HepG2 (cell line): ENCODE results near the gene CA7. TPM values are rescaled to one million over a fixed set of nuclear protein-coding genes. Genes with fewer than 3 reads are reported as not detected.

Experiments used
- BRD4 ChIP-seq: sonication (generic); formaldehyde crosslinking; IDR thresholded peaks from 2 replicates; pipeline ENCODE4 v1.4.0; 2020; ENCODE audit warnings: missing genetic modification reagents
- CHCHD3 ChIP-seq: sonication (generic); formaldehyde crosslinking; IDR thresholded peaks from 2 replicates; pipeline ENCODE4 v1.8.0; 2022; ENCODE audit warnings: mild to moderate bottlenecking, missing genetic modification reagents, moderate library complexity
- HIVEP1 ChIP-seq: sonication (generic); formaldehyde crosslinking; IDR thresholded peaks from 2 replicates; pipeline ENCODE4 v1.4.0; 2020; ENCODE audit warnings: mild to moderate bottlenecking, missing genetic modification reagents
- HOXA5 ChIP-seq: sonication (generic); formaldehyde crosslinking; IDR thresholded peaks from 2 replicates; pipeline ENCODE4 v1.4.0; 2020; ENCODE audit warnings: missing genetic modification reagents
- HOXA9 ChIP-seq: sonication (generic); formaldehyde crosslinking; IDR thresholded peaks from 2 replicates; pipeline ENCODE4 v1.8.1; 2022; ENCODE audit warnings: missing genetic modification reagents, mild to moderate bottlenecking, moderate library complexity, borderline replicate concordance
- JARID2 ChIP-seq: sonication (generic); formaldehyde crosslinking; IDR thresholded peaks from 2 replicates; pipeline ENCODE4 v1.8.1; 2023; ENCODE audit warnings: missing genetic modification reagents, inconsistent platforms; ENCODE audit not compliant: insufficient replicate concordance
- NCOA2 ChIP-seq: sonication (generic); formaldehyde crosslinking; IDR thresholded peaks from 2 replicates; pipeline ENCODE4 v1.8.0; 2022; ENCODE audit warnings: inconsistent platforms
- REXO4 ChIP-seq: sonication (generic); formaldehyde crosslinking; IDR thresholded peaks from 2 replicates; pipeline ENCODE4 v1.8.0; 2022; ENCODE audit warnings: missing genetic modification reagents, mild to moderate bottlenecking, borderline replicate concordance
- TBL1XR1 ChIP-seq: fragments of 150-350 bp; IDR thresholded peaks from 2 replicates; pipeline ENCODE4 v1.6.1; 2014; ENCODE audit warnings: borderline replicate concordance, low read length; ENCODE audit not compliant: partially characterized antibody
- TCF12 ChIP-seq, 2 experiments: fragments of 450-650 bp in 1 of 2; sonication (generic) in 1 of 2; formaldehyde crosslinking in 1 of 2; IDR thresholded peaks; 2 replicates each; pipeline versions ENCODE4 v1.6.1 to v1.8.0; 2017 to 2022; ENCODE audit warnings: antibody characterized with exemption in 1 of 2, mild to moderate bottlenecking in 1 of 2, missing genetic modification reagents in 1 of 2, moderate library complexity in 1 of 2
- TMF1 ChIP-seq: sonication (generic); formaldehyde crosslinking; IDR thresholded peaks from 2 replicates; pipeline ENCODE4 v1.8.1; 2022; ENCODE audit warnings: low read depth, missing genetic modification reagents
- USF2 ChIP-seq, 2 experiments: sonication (generic) in 1 of 2; formaldehyde crosslinking in 1 of 2; IDR thresholded peaks; 2 replicates each; pipeline versions ENCODE4 v1.5.1 to v1.6.1; 2011 to 2020; ENCODE audit warnings: borderline replicate concordance in 1 of 2, low read depth in 1 of 2, low read length in 1 of 2, mild to moderate bottlenecking in 1 of 2, missing genetic modification reagents in 1 of 2, moderate library complexity in 1 of 2
- YY1 ChIP-seq: IDR thresholded peaks from 2 replicates; pipeline ENCODE4 v1.6.1; 2011; ENCODE audit warnings: low read length, low read depth, moderate library complexity, mild to moderate bottlenecking; ENCODE audit not compliant: insufficient read depth, insufficient replicate concordance
- ZFP41 ChIP-seq: sonication (generic); formaldehyde crosslinking; IDR thresholded peaks from 2 replicates; pipeline ENCODE4 v1.4.0; 2020; ENCODE audit warnings: mild to moderate bottlenecking, missing genetic modification reagents, borderline replicate concordance
- ZKSCAN1 ChIP-seq: fragments of 150-350 bp; IDR thresholded peaks from 2 replicates; pipeline ENCODE4 v1.6.1; 2014; ENCODE audit warnings: low read length
- ZNF20 ChIP-seq: sonication (generic); formaldehyde crosslinking; IDR thresholded peaks from 2 replicates; pipeline ENCODE4 v1.4.0; 2020; ENCODE audit warnings: mild to moderate bottlenecking, moderate library complexity, missing genetic modification reagents
- ZNF329 ChIP-seq: sonication (generic); formaldehyde crosslinking; IDR thresholded peaks from 2 replicates; pipeline ENCODE4 v1.9.0; 2021; ENCODE audit warnings: low read depth, mild to moderate bottlenecking, missing genetic modification reagents
- ZNF850 ChIP-seq: sonication (generic); formaldehyde crosslinking; conservative IDR thresholded peaks from 2 replicates; pipeline ENCODE4 v1.9.0; 2021; ENCODE audit warnings: mild to moderate bottlenecking, missing genetic modification reagents
- polyA plus RNA-seq, 8 experiments: library from polyadenylated mRNA; depleted of rRNA in 3 of 8; stranded (reverse) in 7 of 8; unstranded in 1 of 8; fragments of >200 nt; fragmentation: Illumina TruSeq in 4 of 8; extraction: Trizol in 4 of 8; gene quantifications; 2 replicates each; pipeline versions ENCODE4 v1.2.1 to v1.2.3, GENCODE V29; 2011 to 2016; ENCODE audit warnings: low read depth in 4 of 8, missing spikeins in 1 of 8, mixed read lengths in 1 of 8; ENCODE audit not compliant: insufficient read depth in 1 of 8
- total RNA-seq, 5 experiments: library from RNA; depleted of rRNA; stranded (reverse); fragments of >200 nt; fragmentation: Illumina TruSeq; extraction: Trizol; gene quantifications; 2 replicates each; pipeline ENCODE4 v1.2.3, GENCODE V29; 2016; ENCODE audit warnings: low read depth in 1 of 5
- TF ChIP-seq, protein P1 (sequence below): sonication (generic); formaldehyde crosslinking; IDR thresholded peaks from 2 replicates; pipeline ENCODE4 v1.8.0; 2022; ENCODE audit warnings: low read depth, missing genetic modification reagents
- TF ChIP-seq, protein P2 (sequence below): sonication (generic); formaldehyde crosslinking; IDR thresholded peaks from 2 replicates; pipeline ENCODE4 v1.5.1; 2020; ENCODE audit warnings: missing genetic modification reagents, mild to moderate bottlenecking, borderline replicate concordance
- TF ChIP-seq, protein P3 (sequence below): sonication (generic); formaldehyde crosslinking; IDR thresholded peaks from 2 replicates; pipeline ENCODE4 v1.8.0; 2022; ENCODE audit warnings: missing genetic modification reagents, mild to moderate bottlenecking, moderate library complexity, borderline replicate concordance

The CA7 gene
- total and polyA plus RNA-seq, 2 of the 13 experiments (the other 11 are each of a cell fraction or from before 2014, with no cell fraction given): not detected

DNA sequence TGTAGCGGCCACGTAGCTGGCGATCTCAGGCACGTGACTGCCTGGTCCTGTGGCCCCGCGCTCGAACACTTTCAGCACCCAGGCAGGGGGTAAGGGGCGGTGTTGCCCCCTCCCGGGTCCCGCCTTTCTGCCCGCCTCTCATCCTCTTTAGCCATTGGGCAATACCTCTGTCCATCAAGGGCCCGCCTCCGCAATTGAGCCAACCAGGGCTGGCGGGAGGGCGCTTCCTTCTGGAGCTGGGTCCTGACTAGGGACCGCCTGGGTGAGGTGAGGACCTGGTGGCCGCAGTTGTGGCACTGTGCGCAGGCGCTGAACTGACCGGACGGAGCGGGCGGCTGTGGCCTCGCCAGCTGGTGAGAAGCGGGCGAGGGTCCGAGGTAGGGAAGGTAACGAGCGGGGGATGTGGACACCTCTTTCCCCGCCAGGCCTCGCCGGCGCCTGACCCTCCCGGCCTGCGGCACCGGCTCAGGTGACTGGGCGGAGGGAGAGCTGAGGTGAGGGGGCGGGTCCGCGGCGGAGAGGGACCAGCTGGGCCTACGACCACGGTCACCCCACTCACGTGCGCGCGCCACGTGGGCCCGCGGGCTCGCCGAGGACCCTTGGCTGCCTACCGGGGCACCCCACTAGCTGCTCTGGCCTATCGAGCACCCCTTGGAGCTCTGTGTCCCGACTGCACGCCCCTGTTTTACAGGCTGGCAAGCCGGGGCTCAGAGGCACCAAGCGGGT, 36.2 kb downstream of the CA7 start, which contains the start of gene PDP2 (continued):
- no peak for TF ChIP-seq ZNF850 (CRISPR knock-in tag)
- peak; percentile 55 for TF ChIP-seq JARID2 (CRISPR knock-in tag)
- peak; percentile 88; the same call in 1 of the 2 replicates for TF ChIP-seq CHCHD3 (CRISPR knock-in tag)
- TF ChIP-seq HIVEP1 (CRISPR knock-in tag): peak; percentile 80
- no peak for TF ChIP-seq YY1
- no peak for TF ChIP-seq TBL1XR1
- TF ChIP-seq ZNF20 (CRISPR knock-in tag): peak; percentile 92
- TF ChIP-seq, protein P1, sequence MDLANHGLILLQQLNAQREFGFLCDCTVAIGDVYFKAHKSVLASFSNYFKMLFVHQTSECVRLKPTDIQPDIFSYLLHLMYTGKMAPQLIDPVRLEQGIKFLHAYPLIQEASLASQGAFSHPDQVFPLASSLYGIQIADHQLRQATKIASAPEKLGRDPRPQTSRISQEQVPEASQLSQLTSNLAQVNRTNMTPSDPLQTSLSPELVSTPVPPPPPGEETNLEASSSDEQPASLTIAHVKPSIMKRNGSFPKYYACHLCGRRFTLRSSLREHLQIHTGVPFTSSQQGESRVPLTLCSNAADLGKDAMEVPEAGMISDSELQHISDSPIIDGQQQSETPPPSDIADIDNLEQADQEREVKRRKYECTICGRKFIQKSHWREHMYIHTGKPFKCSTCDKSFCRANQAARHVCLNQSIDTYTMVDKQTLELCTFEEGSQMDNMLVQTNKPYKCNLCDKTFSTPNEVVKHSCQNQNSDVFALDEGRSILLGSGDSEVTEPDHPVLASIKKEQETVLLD (CRISPR knock-in tag): no peak
- TF ChIP-seq ZKSCAN1: no peak; the same call in 1 of the 2 replicates
- TF ChIP-seq, protein P2, sequence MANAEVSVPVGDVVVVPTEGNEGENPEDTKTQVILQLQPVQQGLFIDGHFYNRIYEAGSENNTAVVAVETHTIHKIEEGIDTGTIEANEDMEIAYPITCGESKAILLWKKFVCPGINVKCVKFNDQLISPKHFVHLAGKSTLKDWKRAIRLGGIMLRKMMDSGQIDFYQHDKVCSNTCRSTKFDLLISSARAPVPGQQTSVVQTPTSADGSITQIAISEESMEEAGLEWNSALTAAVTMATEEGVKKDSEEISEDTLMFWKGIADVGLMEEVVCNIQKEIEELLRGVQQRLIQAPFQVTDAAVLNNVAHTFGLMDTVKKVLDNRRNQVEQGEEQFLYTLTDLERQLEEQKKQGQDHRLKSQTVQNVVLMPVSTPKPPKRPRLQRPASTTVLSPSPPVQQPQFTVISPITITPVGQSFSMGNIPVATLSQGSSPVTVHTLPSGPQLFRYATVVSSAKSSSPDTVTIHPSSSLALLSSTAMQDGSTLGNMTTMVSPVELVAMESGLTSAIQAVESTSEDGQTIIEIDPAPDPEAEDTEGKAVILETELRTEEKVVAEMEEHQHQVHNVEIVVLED (CRISPR knock-in tag): peak; percentile 60
- no peak for TF ChIP-seq TCF12 (IDR thresholded peaks at IDR 0.05)
- TF ChIP-seq TCF12 (CRISPR knock-in tag; IDR thresholded peaks at IDR 0.05): peak; percentile 80
- peak; percentile 81; the same call in 1 of the 2 replicates for TF ChIP-seq HOXA9
- no peak; the same call in 1 of the 2 replicates for TF ChIP-seq REXO4 (CRISPR knock-in tag)
- peak; percentile 60; the same call in 1 of the 2 replicates for TF ChIP-seq TMF1 (CRISPR knock-in tag)
- TF ChIP-seq, protein P3, sequence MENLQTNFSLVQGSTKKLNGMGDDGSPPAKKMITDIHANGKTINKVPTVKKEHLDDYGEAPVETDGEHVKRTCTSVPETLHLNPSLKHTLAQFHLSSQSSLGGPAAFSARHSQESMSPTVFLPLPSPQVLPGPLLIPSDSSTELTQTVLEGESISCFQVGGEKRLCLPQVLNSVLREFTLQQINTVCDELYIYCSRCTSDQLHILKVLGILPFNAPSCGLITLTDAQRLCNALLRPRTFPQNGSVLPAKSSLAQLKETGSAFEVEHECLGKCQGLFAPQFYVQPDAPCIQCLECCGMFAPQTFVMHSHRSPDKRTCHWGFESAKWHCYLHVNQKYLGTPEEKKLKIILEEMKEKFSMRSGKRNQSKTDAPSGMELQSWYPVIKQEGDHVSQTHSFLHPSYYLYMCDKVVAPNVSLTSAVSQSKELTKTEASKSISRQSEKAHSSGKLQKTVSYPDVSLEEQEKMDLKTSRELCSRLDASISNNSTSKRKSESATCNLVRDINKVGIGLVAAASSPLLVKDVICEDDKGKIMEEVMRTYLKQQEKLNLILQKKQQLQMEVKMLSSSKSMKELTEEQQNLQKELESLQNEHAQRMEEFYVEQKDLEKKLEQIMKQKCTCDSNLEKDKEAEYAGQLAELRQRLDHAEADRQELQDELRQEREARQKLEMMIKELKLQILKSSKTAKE (CRISPR knock-in tag): no peak
- peak; percentile 57 for TF ChIP-seq ZNF329
- TF ChIP-seq ZFP41 (CRISPR knock-in tag): peak; percentile 97; the same call in 1 of the 2 replicates
- TF ChIP-seq USF2 (IDR thresholded peaks at IDR 0.05; ENCODE audit: low read depth, low read length): peak; percentile 53; the same call in 1 of the 2 replicates
- peak; percentile 87 for TF ChIP-seq USF2 (CRISPR knock-in tag; IDR thresholded peaks at IDR 0.05; ENCODE audit: borderline replicate concordance)
- TF ChIP-seq HOXA5 (CRISPR knock-in tag): peak; percentile 93
- TF ChIP-seq NCOA2: peak; percentile 52
- TF ChIP-seq BRD4 (CRISPR knock-in tag): peak; percentile 61
